Measurements from ENCODE around the gene PLPPR2. TPM values are rescaled to one million over a fixed set of nuclear protein-coding genes. Genes with fewer than 3 reads are reported as not detected.

Gene PLPPR2
- polyA plus RNA-seq, 3 donors, result 35.0 to 99.4 (median 45.5) TPM

DNA sequence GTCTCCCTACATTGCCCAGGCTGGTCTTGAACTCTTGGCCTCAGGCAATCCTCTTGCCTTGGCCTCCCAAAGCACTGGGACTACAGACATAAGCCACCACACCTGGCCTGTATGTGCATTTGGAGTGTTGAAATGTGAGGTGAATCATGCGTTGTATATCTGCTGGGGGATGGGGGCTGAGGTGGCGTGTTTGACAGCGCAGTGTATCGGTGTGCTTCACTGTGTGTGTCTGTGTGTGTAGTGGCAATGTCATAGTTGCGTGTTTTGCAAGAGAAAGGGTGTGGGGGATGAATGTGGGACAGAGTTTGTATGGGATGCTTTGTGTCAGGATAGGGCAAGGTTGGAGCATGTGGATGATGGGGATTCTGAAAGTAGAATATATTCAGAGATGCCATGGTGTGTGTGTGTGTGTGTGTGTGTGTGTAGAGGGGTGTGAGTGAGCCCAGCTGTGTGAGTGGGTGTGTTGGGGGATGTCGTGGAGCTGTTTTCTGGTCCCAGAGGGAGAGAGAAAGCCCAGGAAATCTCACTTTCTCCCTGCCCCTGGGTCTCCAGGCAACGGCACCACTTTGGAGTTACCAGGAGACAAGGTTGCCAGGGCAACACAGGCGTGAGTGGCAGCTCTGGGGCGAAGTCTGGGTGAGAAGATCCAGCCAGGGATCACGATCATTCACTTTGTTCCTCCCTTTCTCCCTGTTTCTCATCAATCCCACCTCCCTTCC is 18.1 kb downstream of the PLPPR2 start:
- Histone ChIP-seq H3K4me2 (replicated peaks; ENCODE audit: extremely low read depth, low read length, poor library complexity, severe bottlenecking) (peak overlapping the region; percentile 100), H3K36me3 (replicated peaks in 1 of 2; ENCODE audit: control insufficient read depth in 1 of 2, insufficient read depth in 2 of 2, low read length in 2 of 2) (no peaks in the 10 kb centered on the region), H3K9me3 (replicated peaks in 1 of 2; ENCODE audit: control insufficient read depth in 1 of 2, insufficient read depth in 1 of 2, low read length in 2 of 2) (no peaks in the 10 kb centered on the region), H3K27ac (ENCODE audit: low read depth in 1 of 2, low read length in 2 of 2) (peak overlapping the region; percentile 85 to 91), H3K4me3 (replicated peaks in 1 of 3; ENCODE audit: low read depth in 2 of 3, low read length in 3 of 3) (peak overlapping the region in 2 of 3 experiments; percentile 73 to 93), H2AFZ (ENCODE audit: insufficient read depth, low read depth, low read length, poor library complexity, severe bottlenecking) (peak overlapping the region; percentile 81), H3K4me1 (ENCODE audit: control insufficient read depth in 1 of 2, insufficient read depth in 2 of 2, low read length in 2 of 2) (peaks cover 41 to 48% of the 10 kb centered on the region in 2 donors), H3K79me2 (ENCODE audit: insufficient read depth, low read length) (peaks cover 29% of the 10 kb centered on the region), H3K27me3 (ENCODE audit: control insufficient read depth in 2 of 2, insufficient read depth in 2 of 2, low read length in 2 of 2) (no peaks in the 10 kb centered on the region), H3K9ac (ENCODE audit: insufficient read depth, low read length, poor library complexity, severe bottlenecking) (peak overlapping the region; percentile 66), H4K20me1 (ENCODE audit: insufficient read depth, low read length) (no peaks in the 10 kb centered on the region)
- Mint-ChIP-seq H3K27me3 (ENCODE audit: low read depth in 3 of 3) (peaks cover 0 to 2% (median 0%) of the 10 kb centered on the region in 3 donors), H3K4me3 (peak overlapping the region in 1 of 2 donors; percentile 41), H3K27ac (peak overlapping the region in 4 of 7 donors; percentile 5 to 53 (median 27)), H3K4me1 (peaks cover 6% of the 10 kb centered on the region), H3K9me3 (no peaks in the 10 kb centered on the region), H3K36me3 (peaks cover 22 to 33% of the 10 kb centered on the region in 2 donors)
- 66% methylated on average over 8 of the region's 10 CpGs for WGBS (ENCODE audit: insufficient coverage)
- DNase-seq, result no peak
- TF ChIP-seq, protein P1, sequence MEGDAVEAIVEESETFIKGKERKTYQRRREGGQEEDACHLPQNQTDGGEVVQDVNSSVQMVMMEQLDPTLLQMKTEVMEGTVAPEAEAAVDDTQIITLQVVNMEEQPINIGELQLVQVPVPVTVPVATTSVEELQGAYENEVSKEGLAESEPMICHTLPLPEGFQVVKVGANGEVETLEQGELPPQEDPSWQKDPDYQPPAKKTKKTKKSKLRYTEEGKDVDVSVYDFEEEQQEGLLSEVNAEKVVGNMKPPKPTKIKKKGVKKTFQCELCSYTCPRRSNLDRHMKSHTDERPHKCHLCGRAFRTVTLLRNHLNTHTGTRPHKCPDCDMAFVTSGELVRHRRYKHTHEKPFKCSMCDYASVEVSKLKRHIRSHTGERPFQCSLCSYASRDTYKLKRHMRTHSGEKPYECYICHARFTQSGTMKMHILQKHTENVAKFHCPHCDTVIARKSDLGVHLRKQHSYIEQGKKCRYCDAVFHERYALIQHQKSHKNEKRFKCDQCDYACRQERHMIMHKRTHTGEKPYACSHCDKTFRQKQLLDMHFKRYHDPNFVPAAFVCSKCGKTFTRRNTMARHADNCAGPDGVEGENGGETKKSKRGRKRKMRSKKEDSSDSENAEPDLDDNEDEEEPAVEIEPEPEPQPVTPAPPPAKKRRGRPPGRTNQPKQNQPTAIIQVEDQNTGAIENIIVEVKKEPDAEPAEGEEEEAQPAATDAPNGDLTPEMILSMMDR (IDR thresholded peaks at IDR 0.05), result no peak
- intact Hi-C loops (cut with micrococcal nuclease), result loop anchor here in 1 of 2 donors (2.0 to 5.0 kb wide), 2 partner anchors 27 to 36 kb away; partner anchors contain the start of genes CCDC159, RAB3D and TMEM205

DNA sequence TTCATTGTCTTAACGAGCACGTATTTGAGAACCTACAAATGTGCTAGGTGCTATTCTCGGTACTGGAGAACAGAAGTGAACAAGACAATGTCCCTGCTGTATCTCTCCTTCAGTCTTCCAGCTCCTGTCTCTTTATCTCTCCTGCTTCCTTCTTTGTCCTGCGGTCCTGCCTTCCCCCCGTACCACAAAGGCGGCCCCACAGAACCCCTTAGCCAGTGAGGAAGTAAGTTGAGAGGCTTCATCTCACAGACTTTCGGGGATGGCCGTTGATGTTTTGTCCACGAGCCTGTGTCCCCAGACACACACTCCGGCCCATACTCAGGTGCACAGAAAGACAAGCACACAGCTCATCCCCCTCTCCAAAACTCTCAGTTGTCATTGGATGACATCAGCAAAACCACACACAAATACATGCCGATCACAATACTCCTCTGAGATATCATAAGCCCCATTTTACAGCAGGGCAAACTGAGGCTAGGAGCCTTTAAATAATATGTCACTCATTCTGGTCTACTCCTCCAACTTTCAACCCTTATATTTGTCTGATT is 18.7 kb downstream of the PLPPR2 start:
- H3K4me1 Mint-ChIP-seq, result peaks cover 10% of the 10 kb centered on the region
- DNase-seq, result peak in 2 of 3 donors; percentile 25 to 39
- peak overlapping the region; percentile 85 to 91 for H3K27ac ChIP-seq (ENCODE audit: low read depth in 1 of 2, low read length in 2 of 2)
- H3K27ac Mint-ChIP-seq, result no peak overlapping the region
- H3K36me3 ChIP-seq (replicated peaks in 1 of 2; ENCODE audit: control insufficient read depth in 1 of 2, insufficient read depth in 2 of 2, low read length in 2 of 2), result no peaks in the 10 kb centered on the region
- peaks cover 35% of the 10 kb centered on the region for H3K79me2 ChIP-seq (ENCODE audit: insufficient read depth, low read length)
- H3K9me3 Mint-ChIP-seq, result peaks cover 0 to 2% (median 0%) of the 10 kb centered on the region in 7 donors
- intact Hi-C loops (cut with micrococcal nuclease), result loop anchor here (1.0 to 5.0 kb wide), 4 partner anchors 27 to 49 kb away; partner anchors contain the start of genes CCDC159 (in 2 of the 2), TMEM205 (in 2 of the 2) and RAB3D (in 1 of the 2)
- H3K9me3 ChIP-seq (replicated peaks in 1 of 2; ENCODE audit: control insufficient read depth in 1 of 2, insufficient read depth in 1 of 2, low read length in 2 of 2), result no peaks in the 10 kb centered on the region
- H2AFZ ChIP-seq (ENCODE audit: insufficient read depth, low read depth, low read length, poor library complexity, severe bottlenecking), result peak overlapping the region; percentile 81
- no peaks in the 10 kb centered on the region for H4K20me1 ChIP-seq (ENCODE audit: insufficient read depth, low read length)
- peaks cover 19 to 32% of the 10 kb centered on the region in 2 donors for H3K36me3 Mint-ChIP-seq
- H3K4me2 ChIP-seq (replicated peaks; ENCODE audit: extremely low read depth, low read length, poor library complexity, severe bottlenecking), result peak overlapping the region; percentile 100
- TF ChIP-seq, protein P1 (IDR thresholded peaks at IDR 0.05), result no peak
- H3K27me3 ChIP-seq (ENCODE audit: control insufficient read depth in 2 of 2, insufficient read depth in 2 of 2, low read length in 2 of 2), result no peaks in the 10 kb centered on the region
- peak overlapping the region; percentile 50 to 93 (median 73) for H3K4me3 ChIP-seq (replicated peaks in 1 of 3; ENCODE audit: low read depth in 2 of 3, low read length in 3 of 3)
- H3K27me3 Mint-ChIP-seq (ENCODE audit: low read depth in 3 of 3), result peaks cover 0 to 2% (median 0%) of the 10 kb centered on the region in 3 donors
- 0% methylated on average over 8 of the region's 11 CpGs for WGBS (ENCODE audit: insufficient coverage)
- peaks cover 46 to 55% of the 10 kb centered on the region in 2 donors for H3K4me1 ChIP-seq (ENCODE audit: control insufficient read depth in 1 of 2, insufficient read depth in 2 of 2, low read length in 2 of 2)
- H3K9ac ChIP-seq (ENCODE audit: insufficient read depth, low read length, poor library complexity, severe bottlenecking), result peak overlapping the region; percentile 66
- H3K4me3 Mint-ChIP-seq, result no peak overlapping the region
